Endothelial cell (in vitro differentiated cells): ENCODE data around the gene MYH11. TPM values are rescaled to one million over a fixed set of nuclear protein-coding genes. Genes with fewer than 3 reads are reported as not detected.

Source experiments
- DNase-seq: peaks from one replicate; pipeline ENCODE4 v3.0.0; 2021; ENCODE audit warnings: low spot score
- H3K27ac Mint-ChIP-seq: one replicate; pipeline ENCODE4 v1.8.0; 2021; ENCODE audit warnings: mixed read lengths, inconsistent platforms; ENCODE audit not compliant: unreplicated experiment
- H3K27me3 Mint-ChIP-seq: one replicate; pipeline ENCODE4 v1.8.0; 2021; ENCODE audit warnings: mild to moderate bottlenecking, moderate library complexity, mixed read lengths, inconsistent platforms; ENCODE audit not compliant: unreplicated experiment
- H3K36me3 Mint-ChIP-seq: one replicate; pipeline ENCODE4 v1.8.0; 2021; ENCODE audit warnings: mild to moderate bottlenecking, low read depth, mixed read lengths, inconsistent platforms; ENCODE audit not compliant: unreplicated experiment
- H3K4me1 Mint-ChIP-seq: one replicate; pipeline ENCODE4 v1.8.0; 2021; ENCODE audit warnings: mild to moderate bottlenecking, mixed read lengths, inconsistent platforms; ENCODE audit not compliant: unreplicated experiment
- H3K4me3 Mint-ChIP-seq: one replicate; pipeline ENCODE4 v1.8.0; 2021; ENCODE audit warnings: mild to moderate bottlenecking, mixed read lengths, inconsistent platforms; ENCODE audit not compliant: unreplicated experiment
- H3K9me3 Mint-ChIP-seq: one replicate; pipeline ENCODE4 v1.8.0; 2021; ENCODE audit warnings: mixed read lengths, inconsistent platforms; ENCODE audit not compliant: unreplicated experiment
- total RNA-seq: library from RNA; stranded (reverse); fragmentation: NEBNext Ultra II Directional; extraction: Animal tissue kit (Norgen Biotek cat#: 25700); gene quantifications from one replicate; pipeline ENCODE4 v1.2.1, GENCODE V29; 2021; ENCODE audit not compliant: unreplicated experiment
- TF ChIP-seq, protein P1 (sequence below): fragments of 200-600 bp; sonication (generic); IDR thresholded peaks from one replicate; pipeline ENCODE4 v1.5.0; 2021; ENCODE audit warnings: antibody characterized with exemption; ENCODE audit not compliant: unreplicated experiment

MYH11 gene
- total RNA-seq, 1 donor from 2014 or later: 0.51 TPM

DNA sequence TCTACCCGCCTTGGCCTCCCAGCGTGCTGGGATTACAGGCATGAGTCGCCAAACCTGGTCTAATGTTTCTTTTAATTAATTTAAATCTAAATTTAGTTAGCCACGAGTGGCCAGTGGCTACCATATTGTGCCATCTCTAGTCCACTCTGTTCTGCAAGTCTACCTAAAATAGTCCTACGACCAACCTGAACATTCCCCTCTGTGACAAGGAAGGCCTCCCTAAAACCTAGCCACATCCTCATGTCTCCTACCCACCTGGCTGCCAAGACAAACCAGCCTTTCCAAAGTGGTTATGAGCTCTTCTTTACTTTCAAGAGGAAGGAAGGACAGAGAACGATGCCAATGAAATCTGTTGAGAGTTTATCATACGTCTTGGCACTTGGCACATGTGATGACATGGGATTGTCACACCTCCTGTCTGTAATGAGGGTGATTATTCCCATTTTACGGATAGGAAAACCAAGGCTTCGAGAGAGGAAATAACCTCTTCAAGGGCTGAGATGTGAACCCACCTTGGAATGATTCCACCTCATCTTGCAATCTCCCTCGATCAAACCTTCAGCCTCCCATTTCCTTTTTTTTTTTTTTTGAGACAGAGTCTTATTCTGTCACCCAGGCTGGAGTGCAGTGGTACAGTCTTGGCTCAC is 19.7 kb downstream of the MYH11 start:
- Mint-ChIP-seq H3K9me3 (no peaks in the 10 kb centered on the region), H3K4me1 (no peaks in the 10 kb centered on the region), H3K36me3 (no peaks in the 10 kb centered on the region)

DNA sequence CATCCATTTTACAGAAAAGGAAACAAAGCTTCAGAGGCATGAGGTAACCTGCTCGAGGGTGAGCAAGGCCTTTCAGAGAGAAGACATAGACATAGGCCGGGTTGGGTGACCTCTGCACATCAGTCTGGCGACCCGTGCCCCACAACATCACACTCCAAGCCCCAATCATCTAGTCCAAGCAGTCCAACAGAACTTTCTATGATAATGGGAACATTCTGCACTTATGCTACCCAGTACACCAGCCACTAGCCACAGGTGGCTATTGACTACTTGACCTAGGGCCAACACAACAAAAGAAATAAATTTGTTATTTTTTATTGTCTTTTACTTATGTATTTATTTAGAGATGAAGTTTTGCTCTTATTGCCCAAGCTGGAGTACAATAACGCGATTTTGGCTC is 20.8 kb downstream of the MYH11 start:
- no peaks in the 10 kb centered on the region for H3K9me3 Mint-ChIP-seq
- DNase-seq: no peak

More for the DNA sequence above, 19.7 kb downstream of the MYH11 start:
- no peak for DNase-seq
- Mint-ChIP-seq H3K27ac (no peak overlapping the region), H3K4me3 (no peak overlapping the region), H3K27me3 (peaks cover 2% of the 10 kb centered on the region)
- TF ChIP-seq, protein P1, sequence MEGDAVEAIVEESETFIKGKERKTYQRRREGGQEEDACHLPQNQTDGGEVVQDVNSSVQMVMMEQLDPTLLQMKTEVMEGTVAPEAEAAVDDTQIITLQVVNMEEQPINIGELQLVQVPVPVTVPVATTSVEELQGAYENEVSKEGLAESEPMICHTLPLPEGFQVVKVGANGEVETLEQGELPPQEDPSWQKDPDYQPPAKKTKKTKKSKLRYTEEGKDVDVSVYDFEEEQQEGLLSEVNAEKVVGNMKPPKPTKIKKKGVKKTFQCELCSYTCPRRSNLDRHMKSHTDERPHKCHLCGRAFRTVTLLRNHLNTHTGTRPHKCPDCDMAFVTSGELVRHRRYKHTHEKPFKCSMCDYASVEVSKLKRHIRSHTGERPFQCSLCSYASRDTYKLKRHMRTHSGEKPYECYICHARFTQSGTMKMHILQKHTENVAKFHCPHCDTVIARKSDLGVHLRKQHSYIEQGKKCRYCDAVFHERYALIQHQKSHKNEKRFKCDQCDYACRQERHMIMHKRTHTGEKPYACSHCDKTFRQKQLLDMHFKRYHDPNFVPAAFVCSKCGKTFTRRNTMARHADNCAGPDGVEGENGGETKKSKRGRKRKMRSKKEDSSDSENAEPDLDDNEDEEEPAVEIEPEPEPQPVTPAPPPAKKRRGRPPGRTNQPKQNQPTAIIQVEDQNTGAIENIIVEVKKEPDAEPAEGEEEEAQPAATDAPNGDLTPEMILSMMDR: no peak

DNA sequence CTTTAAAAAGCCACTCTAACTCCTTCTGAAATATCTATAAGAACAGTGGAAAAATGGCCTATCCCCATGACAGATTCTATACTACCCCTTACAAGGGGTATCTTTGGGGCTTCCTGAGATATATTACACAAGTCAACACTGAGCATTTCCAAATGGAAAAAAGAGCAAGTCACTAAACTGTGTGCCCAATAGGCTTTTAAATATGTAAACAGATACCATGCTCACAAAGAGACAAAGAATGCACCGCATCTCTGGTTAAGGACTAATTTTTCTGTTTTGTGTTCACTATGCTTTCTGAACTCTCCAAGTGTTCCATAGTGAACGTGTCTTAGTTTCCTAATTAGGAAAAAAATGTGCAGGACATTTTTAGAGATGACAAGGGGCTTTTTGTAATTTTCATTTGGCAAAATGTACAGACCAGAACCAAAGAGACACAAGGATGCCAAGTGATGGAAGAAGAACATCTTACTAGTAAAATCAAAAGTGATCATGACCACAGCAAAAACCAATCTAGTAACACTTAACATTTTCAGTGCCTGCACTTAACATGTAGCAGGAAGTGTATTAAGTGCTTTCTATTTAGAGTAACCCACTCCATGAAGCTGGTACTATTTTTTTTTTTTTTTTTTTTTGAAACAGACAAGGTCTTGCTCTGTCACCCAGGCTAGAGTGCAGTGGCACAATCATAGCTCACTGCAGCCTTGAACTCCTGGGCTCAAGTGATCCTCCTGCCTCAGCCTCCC is 21.5 kb downstream of the MYH11 start:
- H3K27me3 Mint-ChIP-seq: peaks cover 2% of the 10 kb centered on the region
- H3K27ac Mint-ChIP-seq: no peak overlapping the region
- H3K36me3 Mint-ChIP-seq: no peaks in the 10 kb centered on the region
- no peaks in the 10 kb centered on the region for H3K9me3 Mint-ChIP-seq
- H3K4me1 Mint-ChIP-seq: no peaks in the 10 kb centered on the region
- TF ChIP-seq, protein P1: no peak
- DNase-seq: no peak
- H3K4me3 Mint-ChIP-seq: no peak overlapping the region

More for the DNA sequence above, 20.8 kb downstream of the MYH11 start:
- no peak overlapping the region for H3K4me3 Mint-ChIP-seq
- no peaks in the 10 kb centered on the region for H3K36me3 Mint-ChIP-seq
- no peak overlapping the region for H3K27ac Mint-ChIP-seq
- TF ChIP-seq, protein P1: no peak
- no peaks in the 10 kb centered on the region for H3K4me1 Mint-ChIP-seq
- H3K27me3 Mint-ChIP-seq: peaks cover 2% of the 10 kb centered on the region

DNA sequence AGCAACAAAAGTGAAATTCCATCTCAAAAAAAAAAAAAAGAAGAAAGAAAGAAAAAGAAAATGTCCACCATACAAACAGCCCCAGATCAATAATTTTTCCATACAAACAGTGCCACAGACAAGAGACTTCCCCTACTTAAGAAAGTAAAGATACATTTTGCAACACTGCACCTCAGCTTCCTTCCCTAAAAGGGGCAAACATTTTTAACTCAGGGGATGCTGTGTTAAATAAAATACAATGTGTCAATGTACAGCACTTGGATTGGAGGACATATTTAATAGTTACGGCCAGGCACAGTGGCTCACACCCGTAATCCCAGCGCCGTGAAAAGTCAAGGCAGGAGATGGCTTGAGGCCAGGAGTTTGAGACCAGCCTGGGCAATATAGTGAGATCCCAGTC is 22.3 kb downstream of the MYH11 start:
- Mint-ChIP-seq H3K36me3 (no peaks in the 10 kb centered on the region), H3K4me1 (no peaks in the 10 kb centered on the region), H3K4me3 (no peak overlapping the region), H3K27me3 (peaks cover 2% of the 10 kb centered on the region), H3K27ac (no peak overlapping the region), H3K9me3 (no peaks in the 10 kb centered on the region)
- no peak for DNase-seq
- TF ChIP-seq, protein P1: no peak

DNA sequence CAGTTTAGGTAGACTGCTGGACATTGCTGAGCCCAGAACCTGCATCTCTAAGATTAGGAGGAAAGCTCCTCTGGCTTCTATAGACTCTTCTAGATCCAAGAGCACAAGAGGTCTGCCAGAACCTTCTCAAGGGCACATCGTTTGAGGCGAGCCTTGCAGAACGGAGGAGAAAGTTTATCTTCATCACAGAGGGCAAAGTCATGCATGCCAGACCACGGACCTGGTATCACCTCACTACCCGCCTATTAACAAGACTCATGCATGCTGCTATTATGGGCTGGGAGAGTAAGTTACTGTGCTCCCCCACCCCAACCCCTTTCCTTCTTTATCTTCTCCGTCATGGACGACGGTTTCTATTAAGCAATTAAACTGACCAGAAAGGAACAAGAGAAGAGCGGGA is 23.3 kb downstream of the MYH11 start:
- Mint-ChIP-seq H3K36me3 (no peaks in the 10 kb centered on the region), H3K9me3 (no peaks in the 10 kb centered on the region), H3K27ac (no peak overlapping the region), H3K27me3 (no peaks in the 10 kb centered on the region), H3K4me1 (no peaks in the 10 kb centered on the region), H3K4me3 (no peak overlapping the region)
- TF ChIP-seq, protein P1: no peak
- no peak for DNase-seq
